NCI-H1105 treated with DMSO at 0.1 percent for 48 hours (cell line): ENCODE results near the gene SKI.

Experiments
- DNase-seq: peaks from one replicate; lab custom pipeline; 2025; lab: John Stamatoyannopoulos, UW

Gene SKI

DNA sequence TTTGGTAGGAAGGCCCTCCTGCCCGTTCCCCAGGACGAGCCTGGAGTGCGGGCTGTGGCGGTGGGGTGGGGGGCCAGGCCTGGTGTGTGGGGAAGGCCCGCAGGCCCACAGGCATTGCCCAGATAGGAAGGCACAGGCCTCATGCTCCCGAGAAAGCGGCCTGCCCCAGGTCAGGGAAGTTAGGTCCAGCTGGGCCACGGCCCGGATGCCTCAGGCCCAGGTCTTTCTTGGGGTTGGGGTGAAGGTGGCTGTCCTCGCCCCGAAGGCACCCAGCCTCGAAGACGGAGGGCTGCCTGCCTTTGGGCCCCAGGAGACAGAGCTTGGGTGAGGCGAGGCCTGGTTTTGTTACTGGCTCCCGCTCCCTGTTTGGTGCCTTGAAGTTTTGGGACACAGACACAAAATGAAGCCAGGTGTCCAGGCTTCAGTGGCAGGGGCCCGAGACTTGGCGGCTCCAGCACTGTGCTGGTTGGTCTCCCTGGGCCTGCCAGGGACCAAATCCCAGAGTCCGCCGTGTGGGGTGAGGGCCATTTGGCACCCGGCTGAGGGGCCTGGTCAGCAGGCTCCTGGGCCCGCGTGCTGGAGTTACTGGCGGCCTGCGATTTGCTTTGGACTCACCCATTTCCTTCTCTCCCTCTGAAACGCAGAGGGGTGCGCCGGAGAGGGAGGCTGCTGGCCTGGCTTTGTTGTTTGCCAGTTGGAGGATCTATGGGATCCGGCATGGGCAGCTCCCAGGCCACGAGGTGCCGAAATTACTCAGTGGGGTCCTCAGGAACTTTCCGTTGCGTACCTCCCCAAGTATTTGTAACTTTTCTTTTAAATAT, 2.0 kb downstream of the SKI start:
- DNase-seq: no peak

DNA sequence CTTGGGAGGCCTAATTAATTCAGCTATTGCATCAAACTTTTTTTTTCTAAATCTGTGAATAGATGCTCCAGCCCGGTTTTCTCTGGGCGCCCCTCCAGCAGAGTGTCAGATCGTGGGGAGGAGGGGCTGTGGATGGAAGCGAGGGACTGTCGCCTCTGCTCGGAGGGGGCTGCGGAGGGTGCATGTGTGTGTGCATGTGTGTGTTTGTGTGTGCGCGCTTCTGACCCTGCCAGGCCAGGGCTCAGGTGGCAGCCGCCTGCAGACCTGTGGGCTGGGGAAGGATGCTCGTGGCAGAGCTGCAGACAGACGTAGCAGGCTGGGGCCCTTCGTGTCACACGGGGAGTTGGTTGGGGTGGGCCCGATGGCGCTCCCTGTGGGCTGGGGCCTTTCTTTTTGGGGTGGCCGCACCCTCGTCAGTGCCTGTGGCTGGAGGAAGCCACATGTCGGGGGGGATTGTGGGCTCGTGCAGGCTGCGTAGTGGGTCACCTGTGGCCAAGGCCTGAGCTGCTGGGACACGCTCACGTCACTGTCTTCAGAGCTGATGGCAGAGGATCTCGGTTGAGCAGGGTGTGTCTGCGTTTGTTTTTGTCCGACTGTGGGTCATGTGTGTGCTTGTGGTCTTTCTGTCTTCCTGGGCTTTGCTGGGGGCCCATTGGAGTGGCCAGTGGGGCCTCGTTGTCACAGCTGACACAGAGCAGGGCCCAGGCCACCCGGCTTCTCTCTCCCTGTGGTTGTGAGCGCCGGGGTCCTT, 2.8 kb downstream of the SKI start:
- no peak for DNase-seq

DNA sequence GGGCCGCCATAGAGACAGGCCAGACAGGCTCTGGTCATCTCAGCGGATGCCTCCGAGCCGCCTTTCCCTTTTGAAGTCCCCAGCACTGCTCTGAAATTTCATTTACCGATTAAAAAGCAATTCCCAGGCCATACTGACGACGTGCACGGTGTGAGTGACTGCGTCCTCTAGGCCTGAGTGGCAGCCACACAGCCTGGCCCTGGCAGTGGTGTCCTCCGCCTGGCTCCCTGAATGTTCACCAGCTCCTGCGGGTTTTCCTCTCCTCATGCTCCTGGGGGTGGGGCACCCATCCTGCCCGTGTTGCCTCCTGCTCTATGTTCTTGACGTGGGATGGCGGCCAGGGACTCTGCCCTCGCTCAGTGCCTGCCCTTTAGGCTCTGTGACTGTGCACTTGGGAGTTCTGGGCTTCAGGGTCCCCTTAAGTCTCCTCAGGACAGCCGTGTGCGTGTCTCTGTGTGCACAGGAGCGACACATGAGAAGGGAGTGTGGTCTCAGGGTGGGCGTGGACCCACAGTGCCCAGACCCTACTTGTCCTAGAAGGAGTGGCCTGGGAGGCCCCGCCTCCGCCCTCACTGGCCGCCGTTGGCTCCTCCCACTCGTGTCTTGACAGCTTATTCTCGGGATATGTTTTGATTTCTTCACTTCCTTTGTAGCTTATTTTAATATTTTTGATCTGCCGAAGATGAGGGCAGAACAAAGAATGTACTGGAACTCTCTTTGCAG, 3.6 kb downstream of the SKI start:
- no peak for DNase-seq

DNA sequence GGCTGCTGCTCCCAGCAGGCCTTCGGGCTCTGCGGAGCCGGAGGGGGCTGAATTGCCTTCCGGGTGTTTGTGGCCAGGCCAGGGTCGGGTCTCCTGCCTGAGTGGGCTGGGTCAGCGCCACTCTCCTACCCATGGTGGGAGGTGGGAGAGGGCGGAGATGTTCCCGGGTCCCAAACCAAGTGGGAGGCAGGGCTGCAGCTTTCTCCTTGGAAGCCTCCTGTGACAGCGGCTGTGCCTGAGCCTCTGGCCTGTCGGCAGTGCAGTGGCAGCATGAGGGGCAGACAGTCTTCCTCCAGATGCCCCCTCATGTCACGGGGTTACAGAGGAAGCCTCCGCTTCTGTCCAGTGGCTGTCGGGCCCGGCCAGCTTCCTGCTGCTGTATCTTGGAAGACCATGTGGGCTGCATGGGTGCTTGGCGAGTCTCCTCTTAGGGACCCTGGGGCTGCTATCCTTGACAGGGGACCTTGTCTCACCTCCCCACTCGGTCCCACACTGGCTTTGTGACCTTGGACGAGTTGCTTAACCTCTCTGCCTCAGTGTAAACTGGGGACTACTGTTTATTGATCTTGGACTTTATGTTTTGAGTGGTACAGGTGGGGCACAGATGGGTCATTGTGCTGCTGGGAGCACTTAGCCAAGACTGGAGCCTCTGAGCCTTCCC, 4.3 kb downstream of the SKI start:
- no peak for DNase-seq

DNA sequence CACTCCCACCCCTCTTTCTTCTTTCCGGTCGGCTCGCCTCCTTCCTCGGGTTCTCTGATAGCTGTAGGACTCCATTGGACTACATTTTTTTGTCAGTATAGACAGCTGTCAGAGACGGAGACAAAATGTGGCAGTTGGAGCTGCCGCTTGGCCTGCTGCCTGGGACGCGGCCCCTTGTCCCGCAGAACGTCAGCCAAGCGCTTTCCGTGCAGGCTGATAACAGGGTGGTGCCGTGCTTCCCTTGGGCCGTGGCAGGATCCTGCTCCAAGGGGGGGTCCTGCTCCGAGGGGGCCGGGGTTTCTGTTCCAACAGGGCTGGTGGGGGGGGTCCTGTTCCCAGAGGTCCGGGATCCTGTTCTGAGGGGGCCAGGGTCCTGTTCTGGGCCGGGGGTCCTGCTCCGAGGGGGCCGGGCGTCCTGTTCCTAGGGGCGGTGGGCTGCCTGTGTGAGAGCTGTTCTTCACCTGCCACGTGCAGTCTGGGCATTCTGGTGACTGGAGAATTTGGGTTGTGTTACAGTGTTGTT, 4.9 kb downstream of the SKI start:
- DNase-seq: no peak

DNA sequence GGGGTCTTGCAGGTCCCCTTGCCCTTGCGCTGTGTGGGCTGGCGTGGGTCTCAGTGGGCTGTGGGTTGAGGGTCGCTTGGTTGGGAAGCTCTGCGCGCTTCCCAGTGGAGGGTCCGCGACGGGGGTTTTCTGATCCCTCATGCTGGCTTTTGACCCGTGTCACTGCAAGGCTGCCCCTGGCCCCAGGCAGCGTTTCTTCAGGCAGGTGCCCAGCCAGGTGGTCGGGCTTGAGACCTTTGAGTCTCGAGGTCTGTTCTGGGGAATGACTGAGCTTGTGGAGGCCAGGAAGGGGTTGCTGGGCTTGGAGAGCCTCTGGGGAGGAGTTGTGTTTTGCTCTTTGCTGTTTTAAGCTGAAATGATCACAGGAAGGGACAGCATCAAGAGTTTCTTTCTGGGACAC, 5.3 kb downstream of the SKI start:
- no peak for DNase-seq

DNA sequence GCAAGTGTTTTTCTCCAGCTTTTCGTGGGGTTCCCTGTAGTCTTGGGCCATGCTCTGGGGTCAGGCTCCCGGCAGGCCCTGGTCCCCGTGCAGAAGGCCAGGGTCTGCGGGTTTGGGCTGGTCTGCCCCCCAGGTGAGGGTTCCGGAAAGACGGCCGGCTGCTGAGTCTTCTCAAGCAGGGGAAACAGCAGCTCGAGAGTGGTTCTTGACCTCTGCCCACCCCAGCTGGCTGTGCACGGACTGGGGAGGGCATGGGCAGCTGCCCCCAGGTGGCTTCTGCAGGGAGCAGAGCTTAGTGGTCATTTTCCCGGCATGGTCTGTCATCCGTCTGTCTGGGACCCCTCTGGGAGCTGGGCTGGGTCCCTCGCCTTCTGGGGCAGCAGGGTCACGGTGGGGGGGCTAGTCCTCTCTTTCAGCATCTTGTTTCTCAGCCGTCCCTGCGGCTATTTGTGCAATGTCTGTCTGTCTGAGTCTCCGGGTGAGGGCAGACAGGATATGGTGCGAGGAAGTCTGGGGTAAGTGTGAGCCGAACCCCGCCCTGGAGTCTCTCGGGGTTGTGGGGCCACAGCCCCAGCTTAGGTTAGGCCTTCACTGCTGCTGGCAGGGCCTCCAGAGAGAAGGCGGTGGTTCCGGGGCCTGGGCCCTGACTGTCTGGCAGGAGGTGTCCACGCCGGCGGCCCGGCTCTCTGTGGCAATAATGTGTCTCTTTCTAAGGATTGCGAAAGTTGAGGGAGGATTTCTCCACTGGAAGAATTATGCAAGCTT, 6.1 kb downstream of the SKI start:
- DNase-seq: no peak

DNA sequence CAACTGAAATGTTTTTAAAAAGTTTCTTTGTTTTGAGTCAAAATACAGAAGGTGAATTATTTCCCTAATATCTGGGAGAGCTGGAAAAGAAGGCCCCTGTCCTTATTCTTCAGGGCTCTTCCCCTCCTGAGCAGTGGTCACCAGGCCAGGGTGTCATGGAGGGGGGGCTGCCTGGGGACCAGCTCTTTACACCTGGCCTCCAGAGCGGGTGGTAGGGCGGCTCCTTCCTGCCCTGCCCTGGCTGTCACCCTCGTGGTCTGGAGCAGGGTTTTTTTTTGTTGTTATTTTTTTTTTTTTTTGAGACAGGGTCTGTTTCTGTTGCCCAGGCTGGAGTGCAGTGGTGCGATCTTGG, 6.6 kb downstream of the SKI start:
- DNase-seq: no peak

DNA sequence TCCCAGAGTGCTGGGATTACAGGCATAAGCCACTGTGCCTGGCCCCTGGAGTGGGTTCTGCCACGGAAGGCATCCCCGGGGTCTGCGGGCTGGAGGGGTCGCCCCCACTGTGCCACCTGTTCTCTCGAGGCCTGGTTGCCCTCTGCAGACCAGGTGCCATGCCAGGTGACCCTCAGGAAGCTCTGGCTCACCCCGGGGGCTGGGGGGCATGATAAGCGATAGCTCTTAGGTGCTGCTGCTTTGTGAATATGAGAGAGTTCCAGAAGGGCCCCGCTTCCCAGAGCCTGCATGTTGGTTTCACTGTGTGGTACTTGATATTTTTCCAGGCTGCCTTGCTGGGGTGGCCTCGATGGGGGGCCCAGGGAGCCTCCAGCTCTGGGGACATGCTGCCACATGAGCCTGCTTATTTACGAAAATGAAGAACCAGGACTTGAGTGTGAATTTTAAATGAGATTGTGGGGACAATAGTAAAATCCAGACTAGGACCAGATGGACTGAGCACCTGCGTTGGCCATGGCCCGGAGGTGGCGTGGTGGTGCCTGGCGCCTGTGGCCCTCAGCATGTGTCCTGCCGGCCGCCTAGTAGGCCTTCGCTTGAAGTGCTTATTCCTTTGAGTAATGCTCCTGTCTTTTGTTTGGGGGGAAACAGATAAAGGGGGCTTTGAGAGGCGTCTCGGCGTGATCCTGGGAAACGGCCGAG, 7.3 kb downstream of the SKI start:
- DNase-seq: no peak

DNA sequence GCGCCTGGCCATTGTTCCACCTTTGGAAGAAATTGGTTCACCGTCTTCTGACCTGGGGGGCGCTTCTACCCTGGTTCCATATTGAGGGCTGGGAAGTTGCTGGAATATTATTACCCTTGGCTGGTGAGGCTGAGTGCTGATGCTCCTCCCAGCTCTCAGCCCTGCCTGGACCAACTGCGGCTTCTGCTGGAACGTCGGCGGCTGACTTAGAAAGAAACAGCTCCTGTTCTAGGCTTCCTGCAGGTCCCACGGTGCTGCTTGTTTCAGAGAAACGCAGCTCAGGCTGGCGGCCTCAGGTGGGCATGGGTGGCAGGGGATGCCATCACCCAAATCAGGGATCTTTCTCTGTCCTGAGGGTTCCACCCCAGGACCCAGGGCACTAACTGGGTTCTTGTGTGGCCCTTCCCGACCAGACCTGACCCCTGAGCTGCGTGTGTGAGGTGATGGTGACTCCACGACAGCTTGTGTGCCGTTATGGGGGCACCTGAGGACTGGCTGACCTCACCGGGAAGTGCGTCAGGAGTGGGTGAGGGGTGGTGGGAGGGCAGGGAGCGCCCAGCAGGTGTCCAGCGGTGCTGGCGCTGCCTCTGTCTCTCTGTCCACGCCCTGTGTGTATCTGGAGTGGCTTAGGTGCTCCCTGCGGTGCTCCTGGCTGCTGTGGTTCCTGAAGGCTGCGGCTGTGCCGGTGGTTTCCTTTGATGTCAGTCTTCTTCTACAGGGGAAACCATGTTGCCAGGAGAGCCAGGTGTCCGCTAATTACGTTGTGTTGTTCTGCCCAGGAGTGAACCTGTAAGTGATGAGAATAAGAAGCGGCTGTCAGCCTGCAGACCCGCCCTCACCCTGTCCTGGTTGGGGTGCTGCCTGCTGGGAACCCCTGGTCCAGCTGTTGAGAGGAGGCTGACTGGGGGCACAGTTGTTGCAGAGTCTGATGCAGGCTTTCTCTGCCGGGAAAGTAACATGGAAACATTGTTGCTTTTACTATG, 8.9 kb downstream of the SKI start:
- DNase-seq: no peak

DNA sequence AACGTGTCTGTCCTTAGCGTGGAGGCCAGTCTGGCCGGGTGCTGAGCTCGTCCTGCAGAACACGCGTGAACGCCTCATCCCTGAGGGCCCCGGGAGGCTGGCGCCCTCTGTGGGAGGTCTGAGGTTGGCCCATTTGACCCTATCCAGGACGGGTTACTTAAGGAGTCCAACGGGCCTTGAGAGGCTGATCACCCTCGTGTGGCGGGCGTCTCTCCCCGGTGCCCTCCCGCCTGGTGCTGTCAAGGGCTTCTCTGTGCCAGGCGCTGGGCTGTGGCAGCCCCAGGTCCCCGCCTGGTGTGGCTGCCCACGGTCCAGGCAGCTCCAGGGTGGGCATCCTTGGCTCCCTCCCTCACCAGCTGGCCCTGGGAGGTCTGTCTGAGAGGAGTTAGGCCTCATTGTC, 9.7 kb downstream of the SKI start:
- no peak for DNase-seq

DNA sequence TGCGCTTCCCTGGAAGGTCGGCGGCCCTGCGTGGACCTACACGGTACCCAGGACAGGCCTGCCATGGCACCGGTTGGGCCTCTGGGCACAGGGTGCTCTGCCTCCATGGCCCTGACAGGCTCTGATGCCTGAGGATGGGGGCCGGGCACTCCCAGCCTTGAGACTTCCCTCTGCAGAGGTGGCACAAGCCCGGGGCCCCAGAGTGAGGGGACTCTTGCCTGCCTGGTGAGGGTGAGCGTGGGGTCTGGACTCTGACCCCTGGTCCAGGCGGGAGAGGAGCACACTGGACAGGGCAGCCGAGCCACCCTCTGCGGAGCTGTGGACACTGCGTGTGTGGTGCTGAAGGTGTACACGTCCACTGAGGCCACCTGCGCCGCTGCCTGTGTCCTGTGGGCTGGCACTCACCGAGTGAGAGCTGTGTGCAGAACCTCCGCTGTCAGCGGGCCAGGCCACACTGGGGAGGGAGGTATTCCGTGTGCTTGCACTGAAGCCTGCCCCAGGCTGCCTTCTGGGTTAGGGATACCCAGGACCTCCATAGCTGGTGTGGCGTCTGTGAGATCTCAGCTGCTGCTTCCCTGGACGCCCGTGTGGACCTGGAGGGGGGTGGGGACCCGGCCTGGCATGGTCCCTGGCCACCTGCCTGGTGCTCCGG, 10.4 kb downstream of the SKI start:
- DNase-seq: no peak

DNA sequence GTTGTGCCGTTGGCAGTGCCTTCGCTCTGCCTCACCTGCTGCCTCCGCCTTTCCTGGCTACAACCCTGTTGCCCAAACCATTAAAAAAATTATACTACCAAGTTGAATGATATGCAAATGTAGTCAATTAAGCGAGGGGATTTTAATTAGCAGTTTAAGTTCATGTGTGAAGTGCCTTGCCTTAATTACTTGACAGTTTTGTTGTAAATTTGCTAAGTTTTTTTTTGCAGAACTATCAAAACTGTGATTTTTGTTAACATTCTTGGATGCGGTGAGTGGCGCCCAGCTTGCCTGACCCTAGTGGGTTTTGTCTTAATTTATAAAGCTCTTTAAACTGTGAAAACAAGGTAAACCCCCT, 10.9 kb downstream of the SKI start:
- no peak for DNase-seq

DNA sequence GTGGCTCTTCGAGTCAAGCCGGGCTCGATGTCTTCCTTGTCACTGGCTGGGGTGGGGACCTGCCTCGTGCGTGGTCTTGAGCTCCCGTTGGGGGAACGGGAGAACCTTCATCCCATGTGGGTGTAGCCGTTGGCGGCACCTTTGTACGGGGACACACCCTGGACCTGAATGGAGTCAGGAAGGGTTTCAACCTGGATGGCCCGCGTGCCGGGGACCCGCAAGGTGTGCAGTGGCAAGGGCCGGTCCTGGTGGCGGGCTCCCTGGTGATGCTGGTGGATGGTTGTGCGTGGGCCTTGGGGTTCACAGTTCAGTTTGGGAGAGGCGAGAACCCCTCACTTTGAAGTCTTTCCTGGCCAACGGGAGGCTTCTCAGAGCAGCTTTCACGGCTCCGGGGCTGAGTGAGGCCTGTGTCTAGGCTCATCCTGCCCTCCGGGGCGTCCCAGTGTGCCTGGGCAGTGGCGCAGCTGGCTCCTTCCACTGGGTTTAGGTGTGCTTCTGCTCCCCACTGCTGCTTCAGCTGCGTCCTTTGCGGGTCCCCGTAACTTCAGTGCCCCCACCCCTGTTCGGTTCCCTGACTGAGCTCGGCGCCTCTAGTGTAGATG, 11.4 kb downstream of the SKI start:
- no peak for DNase-seq

DNA sequence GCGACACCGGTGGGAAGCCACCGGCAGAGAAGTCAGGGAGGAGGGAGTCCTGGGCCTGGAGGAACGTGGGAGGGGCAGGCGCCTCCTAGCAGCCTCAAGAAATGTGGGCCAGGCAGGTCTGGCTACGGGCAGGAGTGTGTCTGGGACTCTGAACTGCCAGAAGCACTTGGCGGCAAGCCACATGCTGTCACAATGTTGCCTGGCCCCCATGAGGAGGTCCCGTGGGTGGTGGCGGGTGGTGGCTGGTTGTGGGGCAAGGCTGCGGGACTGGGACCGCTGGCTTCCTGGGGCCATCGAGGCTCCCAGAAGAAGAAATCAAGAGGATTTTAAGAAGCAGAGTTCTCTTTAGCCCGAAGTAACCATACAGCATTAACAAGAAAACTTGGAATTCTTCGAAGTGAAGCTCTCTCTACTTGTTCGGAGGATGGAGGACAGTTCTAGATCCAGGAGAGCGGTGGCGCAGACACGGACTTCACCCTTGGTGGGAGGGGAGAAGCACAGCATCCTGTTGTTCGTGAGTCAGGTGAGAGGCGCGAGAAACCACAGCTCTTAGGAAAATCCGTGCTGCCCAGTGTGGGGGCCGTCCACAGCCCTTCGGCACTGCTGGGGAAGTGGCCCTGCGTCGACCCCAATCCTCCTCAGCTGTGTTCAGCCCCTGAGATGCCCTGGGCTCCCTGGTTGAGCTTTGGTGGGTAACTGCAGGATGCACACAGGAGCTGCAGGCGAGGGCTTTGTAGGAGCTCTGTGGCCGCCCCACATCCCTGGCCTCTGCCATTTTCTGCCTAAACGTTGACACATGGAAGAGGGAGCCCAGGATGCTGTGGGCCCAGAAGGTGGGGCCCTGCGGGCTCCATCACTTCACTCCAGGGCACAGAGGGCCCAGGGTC, 12.4 kb downstream of the SKI start:
- DNase-seq: no peak

DNA sequence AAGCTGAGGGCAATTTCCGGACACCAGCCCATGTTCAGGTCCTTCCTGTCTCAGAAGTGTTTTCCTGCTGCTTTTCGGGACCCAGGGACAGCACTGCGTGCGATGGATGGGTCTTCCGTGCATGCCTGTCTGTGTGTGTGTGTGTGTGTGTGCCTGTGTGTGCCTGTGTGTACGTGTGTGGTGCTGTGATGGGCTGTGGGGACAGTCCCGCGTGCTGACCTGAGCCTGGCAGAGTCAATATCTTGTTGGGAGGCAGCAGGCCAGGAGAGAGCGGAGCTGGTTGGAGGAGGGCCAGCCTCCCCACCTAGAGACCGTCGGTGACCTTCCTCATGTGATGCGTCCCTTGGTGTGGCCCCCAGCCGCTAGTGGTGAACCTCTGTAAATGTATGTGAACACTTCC, 13.7 kb downstream of the SKI start:
- DNase-seq: no peak

DNA sequence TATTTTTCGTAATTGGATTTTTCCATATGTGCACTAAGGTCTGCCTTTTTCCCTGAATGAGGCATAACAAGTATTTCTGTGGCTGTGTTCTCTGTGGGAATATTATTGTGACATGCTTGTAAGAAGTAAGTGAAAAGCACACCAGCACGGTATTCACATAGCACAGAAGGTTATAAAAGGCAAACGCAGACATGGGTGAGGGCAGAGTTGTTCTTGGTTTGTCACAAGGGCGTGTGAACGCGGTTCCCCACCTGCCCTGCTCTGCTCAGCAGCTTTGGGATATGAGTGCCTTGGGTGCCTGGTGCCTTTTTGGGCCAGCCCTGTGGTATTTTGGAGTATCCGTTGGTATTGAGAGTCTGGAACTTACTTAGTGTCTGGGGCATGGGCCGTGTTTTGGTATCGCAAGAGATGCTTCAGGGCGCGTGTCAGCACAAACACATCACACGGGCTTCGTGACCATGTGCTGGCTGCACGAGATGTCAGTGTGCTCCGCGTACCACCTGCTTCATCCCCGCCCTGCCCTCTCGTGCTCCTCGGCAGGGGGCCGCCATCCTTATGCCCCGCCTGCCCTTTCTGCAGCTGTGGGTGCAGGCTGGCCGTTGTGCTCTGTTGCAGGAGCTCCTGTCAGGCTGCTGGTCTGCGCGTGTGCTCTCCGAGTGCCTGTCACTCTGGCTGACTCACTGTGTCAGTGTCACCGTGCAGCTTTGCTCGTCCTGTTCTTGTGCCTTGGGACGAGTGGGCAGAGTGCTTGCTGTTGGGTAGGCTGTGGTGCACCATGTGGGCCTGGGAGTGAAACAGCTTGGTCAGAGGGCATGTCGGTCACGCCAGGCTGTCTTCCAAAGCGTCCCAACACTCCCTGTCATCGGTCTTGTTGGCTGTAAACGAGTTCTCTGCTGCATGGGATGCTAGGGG, 15.0 kb downstream of the SKI start:
- no peak for DNase-seq
